ENCODE measurements around the gene KRTAP12-1. TPM values are rescaled to one million over a fixed set of nuclear protein-coding genes. Genes with fewer than 3 reads are reported as not detected.

Gene KRTAP12-1, protein sequence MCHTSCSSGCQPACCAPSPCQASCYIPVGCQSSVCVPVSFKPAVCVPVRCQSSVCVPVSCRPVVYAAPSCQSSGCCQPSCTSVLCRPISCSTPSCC
- polyA plus RNA-seq (2012; ENCODE audit: insufficient read depth, insufficient read length, low read depth), result not detected

DNA sequence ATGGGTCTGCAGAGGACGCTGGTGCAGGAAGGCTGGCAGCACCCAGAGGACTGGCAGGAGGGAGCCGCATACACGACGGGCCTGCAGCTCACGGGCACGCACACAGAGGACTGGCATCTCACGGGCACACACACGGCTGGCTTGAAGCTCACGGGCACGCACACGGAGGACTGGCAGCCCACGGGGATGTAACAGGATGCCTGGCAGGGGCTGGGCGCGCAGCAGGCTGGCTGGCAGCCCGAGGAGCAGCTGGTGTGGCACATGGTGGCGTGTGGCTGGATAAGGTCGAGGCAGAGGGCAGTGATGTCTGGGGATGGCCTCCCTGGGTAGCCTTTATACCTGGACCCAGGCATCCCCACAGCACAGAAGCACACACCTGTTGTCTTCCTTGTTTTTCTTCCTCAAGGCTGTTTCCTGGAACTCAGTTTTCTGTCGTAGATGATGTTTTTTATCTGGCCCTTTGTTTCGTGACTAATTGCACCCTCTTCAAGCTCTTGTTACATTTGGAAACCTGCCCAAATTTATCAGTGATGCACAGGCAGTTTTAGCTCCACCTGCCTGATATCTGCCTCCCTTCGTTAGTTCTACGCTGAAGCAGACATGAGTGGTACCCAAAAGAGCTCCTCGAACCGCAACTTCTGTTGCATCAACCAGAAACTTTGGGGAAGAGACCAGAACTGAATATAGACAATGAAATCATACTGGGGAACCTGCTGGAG, at the start of gene KRTAP12-1:
Gene KRTAP12-1, minus strand, starts transcription at position 303 of the 719 bp plus-strand sequence. Its CDS starts 40 bp downstream, at position 263.
- peaks cover 58% of the 10 kb centered on the region for H3K27me3 ChIP-seq
- no peak for DNase-seq
- TF ChIP-seq, protein P1, sequence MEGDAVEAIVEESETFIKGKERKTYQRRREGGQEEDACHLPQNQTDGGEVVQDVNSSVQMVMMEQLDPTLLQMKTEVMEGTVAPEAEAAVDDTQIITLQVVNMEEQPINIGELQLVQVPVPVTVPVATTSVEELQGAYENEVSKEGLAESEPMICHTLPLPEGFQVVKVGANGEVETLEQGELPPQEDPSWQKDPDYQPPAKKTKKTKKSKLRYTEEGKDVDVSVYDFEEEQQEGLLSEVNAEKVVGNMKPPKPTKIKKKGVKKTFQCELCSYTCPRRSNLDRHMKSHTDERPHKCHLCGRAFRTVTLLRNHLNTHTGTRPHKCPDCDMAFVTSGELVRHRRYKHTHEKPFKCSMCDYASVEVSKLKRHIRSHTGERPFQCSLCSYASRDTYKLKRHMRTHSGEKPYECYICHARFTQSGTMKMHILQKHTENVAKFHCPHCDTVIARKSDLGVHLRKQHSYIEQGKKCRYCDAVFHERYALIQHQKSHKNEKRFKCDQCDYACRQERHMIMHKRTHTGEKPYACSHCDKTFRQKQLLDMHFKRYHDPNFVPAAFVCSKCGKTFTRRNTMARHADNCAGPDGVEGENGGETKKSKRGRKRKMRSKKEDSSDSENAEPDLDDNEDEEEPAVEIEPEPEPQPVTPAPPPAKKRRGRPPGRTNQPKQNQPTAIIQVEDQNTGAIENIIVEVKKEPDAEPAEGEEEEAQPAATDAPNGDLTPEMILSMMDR (IDR thresholded peaks at IDR 0.05; ENCODE audit: low read depth, low read length), result no peak

DNA sequence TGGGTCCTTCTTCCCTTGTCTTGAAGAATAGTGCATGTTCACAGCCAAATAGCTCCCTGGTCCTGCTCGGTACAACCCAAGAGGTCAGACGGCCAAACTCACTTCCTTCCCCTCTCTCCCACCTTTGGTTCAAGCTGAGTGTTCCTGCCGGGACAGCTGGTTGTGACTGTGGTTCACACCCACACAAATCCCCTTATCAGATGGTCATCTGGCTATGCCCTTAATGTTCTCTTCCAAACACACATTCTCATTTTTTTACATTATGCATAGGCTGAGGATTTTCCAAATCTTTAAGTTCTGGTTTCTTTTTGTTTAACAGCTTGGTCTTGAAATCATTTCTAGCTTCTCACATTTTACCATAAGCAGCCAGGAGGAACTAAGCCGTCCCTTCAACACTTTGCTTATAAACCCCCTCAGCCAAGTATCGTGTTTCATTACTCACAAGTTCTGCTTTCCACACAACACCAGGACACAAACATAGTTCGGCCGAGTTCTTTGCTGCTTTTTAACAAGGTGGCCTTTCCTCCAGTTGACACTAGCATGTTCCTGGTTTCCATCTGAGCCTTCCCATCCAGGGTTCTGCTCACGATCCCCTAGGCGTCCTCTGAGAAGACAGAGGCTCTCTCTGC, 49.1 kb upstream of the KRTAP12-1 start:
- no peaks in the 10 kb centered on the region for H3K4me1 ChIP-seq
- H3K4me3 ChIP-seq (ENCODE audit: low read depth, low read length), result no peak overlapping the region
- TF ChIP-seq, protein P1 (IDR thresholded peaks at IDR 0.05; ENCODE audit: low read depth, low read length), result no peak
- no peaks in the 10 kb centered on the region; the same call in 1 of the 2 replicates for H3K9me3 ChIP-seq
- H3K36me3 ChIP-seq, result no peaks in the 10 kb centered on the region
- peaks cover 45% of the 10 kb centered on the region for H3K27me3 ChIP-seq
- DNase-seq, result no peak

More for the DNA sequence above, at the start of gene KRTAP12-1:
- H3K4me3 ChIP-seq (ENCODE audit: low read depth, low read length), result no peak within 1 kb of the TSS
- no peaks in the 10 kb centered on the region for H3K36me3 ChIP-seq
- H3K4me1 ChIP-seq, result no peaks in the 10 kb centered on the region
- no peaks in the 10 kb centered on the region for H3K9me3 ChIP-seq

DNA sequence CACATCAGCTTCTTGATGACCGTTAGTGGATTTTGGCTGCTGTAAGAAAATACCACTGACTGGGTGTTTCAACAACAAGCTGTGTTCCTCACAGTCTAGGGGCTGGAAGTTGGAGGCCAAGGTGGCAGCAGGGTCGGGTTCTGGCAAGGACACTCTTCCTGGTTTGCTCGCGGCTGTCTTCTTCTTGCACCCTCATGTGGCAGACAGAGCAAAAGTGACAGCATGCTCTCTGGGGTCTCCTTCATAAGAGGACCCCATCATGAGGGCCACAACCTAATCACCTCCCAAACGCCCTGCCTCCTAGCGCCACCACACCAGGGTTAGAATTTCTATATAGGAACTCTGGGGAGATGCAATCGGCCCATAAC, 48.0 kb upstream of the KRTAP12-1 start:
- H3K4me3 ChIP-seq (ENCODE audit: low read depth, low read length), result no peak overlapping the region
- no peaks in the 10 kb centered on the region for H3K4me1 ChIP-seq
- H3K27me3 ChIP-seq, result peaks cover 53% of the 10 kb centered on the region
- TF ChIP-seq, protein P1 (IDR thresholded peaks at IDR 0.05; ENCODE audit: low read depth, low read length), result no peak
- no peaks in the 10 kb centered on the region for H3K9me3 ChIP-seq
- no peak for DNase-seq
- H3K36me3 ChIP-seq, result no peaks in the 10 kb centered on the region

DNA sequence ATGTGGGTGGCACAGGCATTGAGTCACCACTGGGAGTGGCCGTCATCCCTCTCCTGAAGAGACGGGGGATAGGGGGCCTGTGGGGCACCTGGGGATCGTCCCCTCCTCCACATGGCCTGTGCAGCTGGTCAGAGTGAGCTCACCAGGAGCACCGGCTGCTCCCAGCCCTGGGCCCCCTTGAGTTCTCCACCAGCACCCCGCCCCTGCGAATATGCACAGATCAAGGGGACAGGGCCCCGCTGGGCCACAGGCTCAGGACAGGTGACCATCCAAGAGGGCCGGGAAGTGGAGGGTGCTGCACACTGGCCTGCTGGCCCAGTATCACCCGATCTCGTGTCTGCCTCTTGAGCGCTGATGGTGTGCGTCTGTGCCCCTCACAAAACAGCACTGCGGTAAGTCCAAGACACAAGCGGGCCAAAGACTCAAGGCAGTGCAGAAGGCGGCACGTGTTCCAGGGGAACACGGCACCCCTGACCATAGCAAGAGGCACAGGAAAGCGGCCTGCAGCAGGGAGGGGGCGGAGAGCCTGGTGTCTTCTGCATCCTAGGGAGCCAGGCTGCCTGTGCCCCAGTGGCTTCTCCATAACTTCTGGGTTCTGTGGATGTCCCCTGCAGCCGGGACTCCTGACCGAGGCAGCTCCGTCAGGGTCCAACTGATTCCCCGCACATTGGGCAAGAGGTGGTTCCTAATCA, 47.5 kb upstream of the KRTAP12-1 start:
- Histone ChIP-seq H3K36me3 (no peaks in the 10 kb centered on the region), H3K9me3 (no peaks in the 10 kb centered on the region), H3K4me3 (ENCODE audit: low read depth, low read length) (no peak overlapping the region), H3K27me3 (peaks cover 59% of the 10 kb centered on the region), H3K4me1 (no peaks in the 10 kb centered on the region)
- TF ChIP-seq, protein P1 (IDR thresholded peaks at IDR 0.05; ENCODE audit: low read depth, low read length), result no peak
- no peak for DNase-seq

DNA sequence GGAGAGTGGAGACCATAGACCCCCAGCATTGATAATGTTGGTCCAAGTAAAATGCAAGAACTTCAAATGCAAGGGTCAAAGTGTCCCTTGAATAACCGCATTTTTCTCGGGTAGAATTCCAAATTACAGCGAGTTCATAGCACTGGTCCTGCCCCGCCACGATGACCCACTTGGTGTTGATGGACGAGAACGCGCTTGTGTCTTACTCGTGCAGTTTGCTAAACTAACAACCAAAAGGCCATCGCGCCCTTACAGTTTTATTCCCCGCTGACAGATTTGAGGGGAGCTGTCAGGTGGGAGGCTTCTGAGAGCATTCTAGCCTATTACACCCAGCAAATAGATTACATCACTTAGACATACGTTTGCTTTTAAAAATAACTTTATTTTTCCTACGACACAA, 46.8 kb upstream of the KRTAP12-1 start:
- H3K27me3 ChIP-seq, result peaks cover 66% of the 10 kb centered on the region
- H3K9me3 ChIP-seq, result no peaks in the 10 kb centered on the region
- H3K36me3 ChIP-seq, result no peaks in the 10 kb centered on the region
- TF ChIP-seq, protein P1 (IDR thresholded peaks at IDR 0.05; ENCODE audit: low read depth, low read length), result no peak
- no peak for DNase-seq
- no peaks in the 10 kb centered on the region for H3K4me1 ChIP-seq
- no peak overlapping the region for H3K4me3 ChIP-seq (ENCODE audit: low read depth, low read length)

Measured in BE2C (cell line).